HepG2 (cell line): ENCODE data around the gene CALR. TPM values are rescaled to one million over a fixed set of nuclear protein-coding genes. Genes with fewer than 3 reads are reported as not detected.
A peak's percentile ranks its signal among the peaks of the same experiment; 100 is the strongest.

ENCODE experiments used
- ARID4A ChIP-seq: sonication (generic); formaldehyde crosslinking; IDR thresholded peaks from 2 replicates; pipeline ENCODE4 v1.5.0; 2020; ENCODE audit warnings: mild to moderate bottlenecking, missing genetic modification reagents, borderline replicate concordance
- CBX1 ChIP-seq: IDR thresholded peaks from one replicate; pipeline ENCODE4 v1.6.1; 2016; ENCODE audit warnings: antibody characterized with exemption, low read depth
- DNMT1 ChIP-seq: sonication (generic); formaldehyde crosslinking; IDR thresholded peaks from 2 replicates; pipeline ENCODE4 v1.5.1; 2020; ENCODE audit warnings: mild to moderate bottlenecking, missing genetic modification reagents
- FUBP1 ChIP-seq: sonication (generic); formaldehyde crosslinking; IDR thresholded peaks from 2 replicates; pipeline ENCODE4 v1.5.1; 2020; ENCODE audit warnings: missing genetic modification reagents, mild to moderate bottlenecking, borderline replicate concordance
- KAT8 ChIP-seq: IDR thresholded peaks from 2 replicates; pipeline ENCODE4 v1.6.1; 2016; ENCODE audit warnings: missing genetic modification reagents, missing compliant biosample characterization
- MATR3 ChIP-seq: sonication (generic); formaldehyde crosslinking; IDR thresholded peaks from 2 replicates; pipeline ENCODE4 v1.4.0; 2020; ENCODE audit warnings: missing genetic modification reagents
- PHF5A ChIP-seq: IDR thresholded peaks from one replicate; pipeline ENCODE4 v1.6.1; 2018; ENCODE audit warnings: low read depth, missing genetic modification reagents; ENCODE audit not compliant: unreplicated experiment
- RFXANK ChIP-seq: IDR thresholded peaks from 2 replicates; pipeline ENCODE4 v1.6.1; 2016
- RNF219 ChIP-seq: sonication (generic); formaldehyde crosslinking; IDR thresholded peaks from 2 replicates; pipeline ENCODE4 v1.5.0; 2020; ENCODE audit warnings: mild to moderate bottlenecking, missing genetic modification reagents
- SP4 ChIP-seq: sonication (generic); formaldehyde crosslinking; IDR thresholded peaks from 2 replicates; pipeline ENCODE4 v1.8.1; 2023; ENCODE audit warnings: mild to moderate bottlenecking, missing genetic modification reagents
- TARDBP ChIP-seq: sonication (generic); formaldehyde crosslinking; IDR thresholded peaks from 2 replicates; pipeline ENCODE4 v1.8.0; 2022; ENCODE audit warnings: mild to moderate bottlenecking, missing genetic modification reagents
- TEF ChIP-seq: sonication (generic); formaldehyde crosslinking; IDR thresholded peaks from 2 replicates; pipeline ENCODE4 v1.5.0; 2020; ENCODE audit warnings: missing genetic modification reagents
- THAP8 ChIP-seq: sonication (generic); formaldehyde crosslinking; IDR thresholded peaks from 2 replicates; pipeline ENCODE4 v1.5.1; 2020; ENCODE audit warnings: missing genetic modification reagents, mild to moderate bottlenecking, borderline replicate concordance
- XBP1 ChIP-seq: sonication (generic); formaldehyde crosslinking; IDR thresholded peaks from 2 replicates; pipeline ENCODE4 v1.5.0; 2020; ENCODE audit warnings: missing genetic modification reagents
- ZNF263 ChIP-seq: sonication (generic); formaldehyde crosslinking; IDR thresholded peaks from 2 replicates; pipeline ENCODE4 v1.4.0; 2020; ENCODE audit warnings: missing genetic modification reagents
- ZNF33B ChIP-seq: sonication (generic); formaldehyde crosslinking; IDR thresholded peaks from 2 replicates; pipeline ENCODE4 v1.5.1; 2020; ENCODE audit warnings: mild to moderate bottlenecking, missing genetic modification reagents
- ZNF768 ChIP-seq: sonication (generic); formaldehyde crosslinking; IDR thresholded peaks from 2 replicates; pipeline ENCODE4 v1.4.0; 2020; ENCODE audit warnings: missing genetic modification reagents
- ZNF772 ChIP-seq: sonication (generic); formaldehyde crosslinking; IDR thresholded peaks from 2 replicates; pipeline ENCODE4 v1.5.0; 2020; ENCODE audit warnings: mild to moderate bottlenecking, missing genetic modification reagents
- ZNF781 ChIP-seq: sonication (generic); formaldehyde crosslinking; IDR thresholded peaks from 2 replicates; pipeline ENCODE4 v1.5.1; 2020; ENCODE audit warnings: borderline replicate concordance, mild to moderate bottlenecking, missing genetic modification reagents; ENCODE audit errors: not compliant biosample characterization
- ZSCAN25 ChIP-seq: sonication (generic); formaldehyde crosslinking; IDR thresholded peaks from 2 replicates; pipeline ENCODE4 v1.8.0; 2022; ENCODE audit warnings: mild to moderate bottlenecking, missing genetic modification reagents
- polyA plus RNA-seq, 8 experiments: library from polyadenylated mRNA; depleted of rRNA in 3 of 8; stranded (reverse) in 7 of 8; unstranded in 1 of 8; fragments of >200 nt; fragmentation: Illumina TruSeq in 4 of 8; extraction: Trizol in 4 of 8; gene quantifications; 2 replicates each; pipeline versions ENCODE4 v1.2.1 to v1.2.3, GENCODE V29; 2011 to 2016; ENCODE audit warnings: low read depth in 4 of 8, missing spikeins in 1 of 8, mixed read lengths in 1 of 8; ENCODE audit not compliant: insufficient read depth in 1 of 8
- total RNA-seq, 5 experiments: library from RNA; depleted of rRNA; stranded (reverse); fragments of >200 nt; fragmentation: Illumina TruSeq; extraction: Trizol; gene quantifications; 2 replicates each; pipeline ENCODE4 v1.2.3, GENCODE V29; 2016; ENCODE audit warnings: low read depth in 1 of 5

Gene CALR
- total and polyA plus RNA-seq, 2 of the 13 experiments (the other 11 are each of a cell fraction or from before 2014, with no cell fraction given), result 898 to 934 TPM

- TF ChIP-seq ARID4A, result peak; percentile 86
- TF ChIP-seq ZSCAN25 (CRISPR knock-in tag), result no peak
- TF ChIP-seq XBP1 (CRISPR knock-in tag), result no peak
- peak; percentile 93 for TF ChIP-seq ZNF781 (CRISPR knock-in tag)
- TF ChIP-seq ZNF263 (CRISPR knock-in tag), result no peak
- no peak for TF ChIP-seq FUBP1
- no peak for TF ChIP-seq MATR3 (CRISPR knock-in tag)
- TF ChIP-seq SP4 (CRISPR knock-in tag), result no peak; the same call in 1 of the 2 replicates
- no peak for TF ChIP-seq CBX1
- TF ChIP-seq PHF5A (CRISPR knock-in tag), result no peak
- no peak for TF ChIP-seq ZNF768 (CRISPR knock-in tag)
- TF ChIP-seq ZNF33B, result no peak
- no peak for TF ChIP-seq TEF (CRISPR knock-in tag)
- TF ChIP-seq RNF219, result no peak
- TF ChIP-seq ZNF772, result peak; percentile 51; the same call in 1 of the 2 replicates
- TF ChIP-seq TARDBP (CRISPR knock-in tag), result no peak
- no peak for TF ChIP-seq THAP8 (CRISPR knock-in tag)
- TF ChIP-seq KAT8 (CRISPR knock-in tag), result peak; percentile 13; the same call in 1 of the 2 replicates
- no peak for TF ChIP-seq RFXANK (CRISPR knock-in tag)
- peak; percentile 35; the same call in 1 of the 2 replicates for TF ChIP-seq DNMT1 (CRISPR knock-in tag)
These were observed 46.8 kb downstream of the CALR start (continued) for GRCh38 chr19:12985049-12985776.
